ENCODE data around the gene MRPL2. TPM values are rescaled to one million over a fixed set of nuclear protein-coding genes. Genes with fewer than 3 reads are reported as not detected.

Gene MRPL2
- total RNA-seq, 2 donors from 2014 or later = 19.1 to 52.3 TPM

DNA sequence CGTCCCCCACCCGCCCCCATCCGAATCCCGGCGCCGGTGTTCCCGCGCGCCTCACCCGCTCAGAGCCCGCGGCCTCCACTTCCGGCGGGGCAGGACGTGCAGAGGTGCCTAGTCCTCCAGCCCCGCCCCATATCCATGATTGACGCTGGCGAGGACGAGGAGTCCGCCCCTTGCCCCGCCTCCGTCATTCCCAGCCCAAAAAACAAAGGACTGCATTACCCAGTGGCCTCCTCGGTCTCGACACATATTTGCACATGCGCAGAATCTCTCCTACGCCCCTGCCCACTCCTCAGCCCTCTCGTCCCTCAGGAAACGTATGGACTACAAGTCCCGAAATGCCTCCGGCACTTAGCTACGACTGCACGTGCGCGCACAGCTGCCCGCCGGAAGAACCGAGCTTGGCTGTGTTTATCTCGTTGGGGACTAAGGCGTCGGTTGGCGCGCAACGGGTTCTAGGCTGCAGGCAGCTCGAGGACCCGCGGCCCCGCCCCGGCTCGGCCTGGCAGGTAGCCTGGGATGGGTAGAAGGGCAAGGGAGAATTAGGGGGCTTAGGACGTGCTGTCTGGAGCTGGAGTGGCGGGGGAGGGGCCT lies 45.3 kb downstream of the MRPL2 start, which contains the start of the genes KLHDC3 and MEA1:
KLHDC3 (plus strand) TSS at position 407 of the 591 bp plus-strand sequence. CDS start 2,944 bp downstream, outside the sequence.
MEA1 (minus strand) TSS at position 104 of the 591 bp plus-strand sequence. CDS start 133 bp downstream, outside the sequence.
- Histone ChIP-seq H3K27me3 (replicated peaks; ENCODE audit: insufficient read depth) (no peaks in the 10 kb centered on the region), H3K9me3 (no peaks in the 10 kb centered on the region), H3K4me1 (replicated peaks) (peaks cover 8% of the 10 kb centered on the region), H3K27ac (peak within 1 kb of the TSS; percentile 82 to 84), H3K36me3 (peaks cover 8 to 19% of the 10 kb centered on the region in 2 donors), H3K4me3 (peak within 1 kb of the TSS; percentile 69 to 79)
- TF ChIP-seq POLR2AphosphoS5 (IDR thresholded peaks at IDR 0.05) = peak; percentile 100
- TF ChIP-seq POLR2A (IDR thresholded peaks at IDR 0.05) = peak; percentile 58
- TF ChIP-seq, protein P1, sequence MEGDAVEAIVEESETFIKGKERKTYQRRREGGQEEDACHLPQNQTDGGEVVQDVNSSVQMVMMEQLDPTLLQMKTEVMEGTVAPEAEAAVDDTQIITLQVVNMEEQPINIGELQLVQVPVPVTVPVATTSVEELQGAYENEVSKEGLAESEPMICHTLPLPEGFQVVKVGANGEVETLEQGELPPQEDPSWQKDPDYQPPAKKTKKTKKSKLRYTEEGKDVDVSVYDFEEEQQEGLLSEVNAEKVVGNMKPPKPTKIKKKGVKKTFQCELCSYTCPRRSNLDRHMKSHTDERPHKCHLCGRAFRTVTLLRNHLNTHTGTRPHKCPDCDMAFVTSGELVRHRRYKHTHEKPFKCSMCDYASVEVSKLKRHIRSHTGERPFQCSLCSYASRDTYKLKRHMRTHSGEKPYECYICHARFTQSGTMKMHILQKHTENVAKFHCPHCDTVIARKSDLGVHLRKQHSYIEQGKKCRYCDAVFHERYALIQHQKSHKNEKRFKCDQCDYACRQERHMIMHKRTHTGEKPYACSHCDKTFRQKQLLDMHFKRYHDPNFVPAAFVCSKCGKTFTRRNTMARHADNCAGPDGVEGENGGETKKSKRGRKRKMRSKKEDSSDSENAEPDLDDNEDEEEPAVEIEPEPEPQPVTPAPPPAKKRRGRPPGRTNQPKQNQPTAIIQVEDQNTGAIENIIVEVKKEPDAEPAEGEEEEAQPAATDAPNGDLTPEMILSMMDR (IDR thresholded peaks at IDR 0.05) = no peak
- intact Hi-C loops (cut with DNase I) = loop anchor here (5.0 to 10.0 kb wide), 3 partner anchors 51 to 158 kb away; partner anchors contain the start of gene SRF
- 1% methylated on average over 51 of the region's 51 CpGs for WGBS
- DNase-seq (ENCODE audit: low spot score) = peak; percentile 99

DNA sequence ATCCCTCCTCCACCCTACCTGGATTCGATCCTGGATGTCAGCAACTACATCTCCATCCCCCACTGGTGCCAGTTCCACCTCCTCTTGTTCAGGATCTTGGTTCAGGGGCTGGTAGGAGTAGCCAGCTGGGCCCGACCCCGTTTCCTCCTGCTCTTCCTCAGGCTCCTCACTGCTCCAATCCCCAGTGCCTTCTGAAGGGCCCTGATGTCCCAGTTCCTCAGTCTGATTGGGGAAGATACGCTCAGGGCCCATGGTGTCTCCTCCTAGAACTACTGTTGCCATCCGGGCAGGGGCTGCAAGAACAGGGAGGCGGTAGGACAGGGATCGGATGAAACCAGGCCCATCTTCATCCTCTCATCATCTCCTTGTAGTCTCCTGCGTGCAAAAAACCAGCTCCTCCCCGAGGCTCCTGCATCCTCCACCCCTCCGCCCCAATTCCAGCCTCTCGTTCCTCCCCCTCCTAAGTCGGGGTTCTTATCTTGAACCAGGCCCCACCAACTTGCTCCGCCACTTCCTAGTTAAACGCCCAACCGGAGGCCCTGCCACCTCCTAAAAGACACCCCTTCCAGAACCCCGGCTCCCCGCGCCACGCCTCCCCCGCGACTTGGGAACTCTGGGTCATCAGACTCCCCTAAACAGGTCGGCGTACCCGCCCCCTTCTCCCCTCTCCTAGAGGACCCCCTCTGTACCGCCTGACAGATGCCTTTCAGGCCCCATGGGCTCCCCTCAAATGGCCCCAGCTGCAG lies 46.0 kb downstream of the MRPL2 start:
- H3K4me1 ChIP-seq (replicated peaks) = peaks cover 8% of the 10 kb centered on the region
- 2% methylated on average over 25 of the region's 25 CpGs for WGBS
- H3K9me3 ChIP-seq = no peaks in the 10 kb centered on the region
- H3K27ac ChIP-seq = peak overlapping the region; percentile 82 to 84
- no peak for DNase-seq (ENCODE audit: low spot score)
- H3K36me3 ChIP-seq = peaks cover 6 to 15% of the 10 kb centered on the region in 2 donors
- no peaks in the 10 kb centered on the region for H3K27me3 ChIP-seq (replicated peaks; ENCODE audit: insufficient read depth)
- TF ChIP-seq POLR2A (IDR thresholded peaks at IDR 0.05) (no peak), POLR2AphosphoS5 (IDR thresholded peaks at IDR 0.05) (no peak)
- TF ChIP-seq, protein P1 (IDR thresholded peaks at IDR 0.05) = no peak
- H3K4me3 ChIP-seq = peak overlapping the region; percentile 69 to 79
- intact Hi-C loops (cut with DNase I) = loop anchor here (5.0 to 10.0 kb wide), 3 partner anchors 52 to 159 kb away; partner anchors contain the start of gene SRF

DNA sequence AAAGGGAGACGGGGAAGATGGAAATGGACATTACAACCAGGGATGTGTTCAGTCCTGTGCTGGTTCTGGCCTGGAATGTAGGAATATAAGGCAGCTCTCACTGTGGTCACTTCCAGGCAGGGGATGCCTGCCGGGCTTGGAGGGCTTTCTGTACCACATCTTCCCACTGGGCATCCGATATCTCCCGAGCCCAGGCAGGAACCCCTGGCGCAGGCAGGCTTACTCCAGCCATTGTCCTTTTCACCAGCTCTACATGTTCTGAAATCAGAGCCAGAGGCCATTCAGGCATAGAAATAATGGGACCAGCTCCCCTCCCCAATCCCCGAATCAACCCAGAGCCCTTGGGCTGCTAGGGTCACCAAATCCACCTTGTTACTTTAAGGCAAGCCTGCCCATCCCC lies 46.9 kb downstream of the MRPL2 start:
- peaks cover 8% of the 10 kb centered on the region for H3K4me1 ChIP-seq (replicated peaks)
- no peak overlapping the region for H3K27ac ChIP-seq

DNA sequence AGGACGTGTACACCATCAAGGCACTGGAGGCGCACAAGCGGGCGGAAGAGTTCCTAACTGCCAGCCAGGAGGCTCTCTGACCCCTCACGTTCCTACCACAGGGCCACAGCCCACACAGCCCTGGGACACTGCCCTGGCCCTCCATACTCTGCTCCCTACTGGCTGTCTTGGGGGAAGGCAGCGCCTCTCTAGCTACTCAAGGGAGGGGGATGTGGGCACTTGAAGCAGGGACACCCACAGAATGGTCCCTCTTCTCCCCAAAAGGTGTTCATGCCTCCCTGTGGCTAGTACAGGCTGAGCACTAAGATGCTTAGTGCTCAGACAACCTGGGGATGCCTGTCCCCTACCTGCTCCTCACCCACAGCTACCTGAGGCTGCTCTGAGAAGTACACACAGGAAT lies 48.0 kb downstream of the MRPL2 start:
- no peaks in the 10 kb centered on the region for H3K9me3 ChIP-seq
- no peak for DNase-seq (ENCODE audit: low spot score)
- peaks cover 6 to 10% of the 10 kb centered on the region in 2 donors for H3K36me3 ChIP-seq
- TF ChIP-seq POLR2AphosphoS5 (IDR thresholded peaks at IDR 0.05) (no peak), POLR2A (IDR thresholded peaks at IDR 0.05) (no peak)
- TF ChIP-seq, protein P1 (IDR thresholded peaks at IDR 0.05) = no peak
- no peak overlapping the region for H3K4me3 ChIP-seq
- no peaks in the 10 kb centered on the region for H3K27me3 ChIP-seq (replicated peaks; ENCODE audit: insufficient read depth)
- no peak overlapping the region for H3K27ac ChIP-seq
- H3K4me1 ChIP-seq (replicated peaks) = peaks cover 5% of the 10 kb centered on the region
- 70% methylated on average over 6 of the region's 6 CpGs for WGBS
- intact Hi-C loops (cut with DNase I) = loop anchor here (5.0 to 10.0 kb wide), 3 partner anchors 54 to 161 kb away; partner anchors contain the start of gene SRF

More for the DNA sequence above, 46.9 kb downstream of the MRPL2 start:
- Histone ChIP-seq H3K4me3 (no peak overlapping the region), H3K36me3 (peaks cover 6 to 10% of the 10 kb centered on the region in 2 donors), H3K27me3 (replicated peaks; ENCODE audit: insufficient read depth) (no peaks in the 10 kb centered on the region), H3K9me3 (no peaks in the 10 kb centered on the region)
- DNase-seq (ENCODE audit: low spot score) = no peak
- WGBS = 72% methylated on average over 6 of the region's 6 CpGs
- TF ChIP-seq, protein P1 (IDR thresholded peaks at IDR 0.05) = no peak
- TF ChIP-seq POLR2AphosphoS5 (IDR thresholded peaks at IDR 0.05) = no peak
- TF ChIP-seq POLR2A (IDR thresholded peaks at IDR 0.05) = no peak
- intact Hi-C loops (cut with DNase I) = loop anchor here (5.0 to 10.0 kb wide), 3 partner anchors 52 to 160 kb away; partner anchors contain the start of gene SRF

Measured in prostate gland (tissue), 2 donors.